Hepatocyte (in vitro differentiated cells): ENCODE results near the gene ZNF574.

Source experiments
- CTCF ChIP-seq: fragments of 200-600 bp; sonication (generic); IDR thresholded peaks from 2 replicates; pipeline ENCODE4 v1.5.1; 2016; ENCODE audit warnings: antibody characterized with exemption, mild to moderate bottlenecking; ENCODE audit not compliant: poor library complexity
- EZH2 ChIP-seq: fragments of 200-600 bp; sonication (generic); IDR thresholded peaks from 2 replicates; pipeline ENCODE4 v1.6.1; 2016; ENCODE audit warnings: antibody characterized with exemption, mild to moderate bottlenecking, borderline replicate concordance
- EZH2phosphoT487 ChIP-seq: fragments of 200-600 bp; sonication (generic); IDR thresholded peaks from one replicate; pipeline ENCODE4 v1.6.1; 2018; ENCODE audit warnings: antibody characterized with exemption, mild to moderate bottlenecking, low read depth, moderate library complexity; ENCODE audit not compliant: unreplicated experiment, severe bottlenecking

GRCh38 chr19:42065051-42065450, 10.9 kb upstream of the ZNF574 start:
- no peak for TF ChIP-seq CTCF
- no peak for TF ChIP-seq EZH2phosphoT487
- TF ChIP-seq EZH2, result no peak
